ENCODE measurements around the gene GRIK2.

DNA sequence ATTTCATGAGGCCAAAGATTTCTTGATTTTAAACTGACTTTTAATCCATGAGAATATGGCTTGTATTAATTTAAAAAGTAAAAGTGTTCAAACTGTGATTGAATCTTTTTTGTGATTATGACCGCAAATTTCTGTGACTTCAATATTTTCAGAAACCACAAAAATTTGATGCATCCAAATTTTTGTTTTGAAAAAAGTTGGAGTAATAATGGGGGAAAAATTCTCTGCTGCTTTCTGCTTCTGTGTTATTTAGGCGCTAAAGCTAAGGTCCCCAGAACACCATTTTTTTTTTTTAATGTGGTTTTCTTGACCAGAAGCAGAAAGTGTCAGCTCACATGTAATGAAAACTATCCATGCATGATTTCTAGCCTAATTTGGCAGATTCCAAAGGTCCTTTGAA, 65.3 kb downstream of the GRIK2 start:
- TF ChIP-seq, protein P1, sequence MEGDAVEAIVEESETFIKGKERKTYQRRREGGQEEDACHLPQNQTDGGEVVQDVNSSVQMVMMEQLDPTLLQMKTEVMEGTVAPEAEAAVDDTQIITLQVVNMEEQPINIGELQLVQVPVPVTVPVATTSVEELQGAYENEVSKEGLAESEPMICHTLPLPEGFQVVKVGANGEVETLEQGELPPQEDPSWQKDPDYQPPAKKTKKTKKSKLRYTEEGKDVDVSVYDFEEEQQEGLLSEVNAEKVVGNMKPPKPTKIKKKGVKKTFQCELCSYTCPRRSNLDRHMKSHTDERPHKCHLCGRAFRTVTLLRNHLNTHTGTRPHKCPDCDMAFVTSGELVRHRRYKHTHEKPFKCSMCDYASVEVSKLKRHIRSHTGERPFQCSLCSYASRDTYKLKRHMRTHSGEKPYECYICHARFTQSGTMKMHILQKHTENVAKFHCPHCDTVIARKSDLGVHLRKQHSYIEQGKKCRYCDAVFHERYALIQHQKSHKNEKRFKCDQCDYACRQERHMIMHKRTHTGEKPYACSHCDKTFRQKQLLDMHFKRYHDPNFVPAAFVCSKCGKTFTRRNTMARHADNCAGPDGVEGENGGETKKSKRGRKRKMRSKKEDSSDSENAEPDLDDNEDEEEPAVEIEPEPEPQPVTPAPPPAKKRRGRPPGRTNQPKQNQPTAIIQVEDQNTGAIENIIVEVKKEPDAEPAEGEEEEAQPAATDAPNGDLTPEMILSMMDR (IDR thresholded peaks at IDR 0.05), result no peak
- TF ChIP-seq POLR2AphosphoS5 (IDR thresholded peaks at IDR 0.05; ENCODE audit: low read depth, low read length), result no peak
- TF ChIP-seq, protein P2, sequence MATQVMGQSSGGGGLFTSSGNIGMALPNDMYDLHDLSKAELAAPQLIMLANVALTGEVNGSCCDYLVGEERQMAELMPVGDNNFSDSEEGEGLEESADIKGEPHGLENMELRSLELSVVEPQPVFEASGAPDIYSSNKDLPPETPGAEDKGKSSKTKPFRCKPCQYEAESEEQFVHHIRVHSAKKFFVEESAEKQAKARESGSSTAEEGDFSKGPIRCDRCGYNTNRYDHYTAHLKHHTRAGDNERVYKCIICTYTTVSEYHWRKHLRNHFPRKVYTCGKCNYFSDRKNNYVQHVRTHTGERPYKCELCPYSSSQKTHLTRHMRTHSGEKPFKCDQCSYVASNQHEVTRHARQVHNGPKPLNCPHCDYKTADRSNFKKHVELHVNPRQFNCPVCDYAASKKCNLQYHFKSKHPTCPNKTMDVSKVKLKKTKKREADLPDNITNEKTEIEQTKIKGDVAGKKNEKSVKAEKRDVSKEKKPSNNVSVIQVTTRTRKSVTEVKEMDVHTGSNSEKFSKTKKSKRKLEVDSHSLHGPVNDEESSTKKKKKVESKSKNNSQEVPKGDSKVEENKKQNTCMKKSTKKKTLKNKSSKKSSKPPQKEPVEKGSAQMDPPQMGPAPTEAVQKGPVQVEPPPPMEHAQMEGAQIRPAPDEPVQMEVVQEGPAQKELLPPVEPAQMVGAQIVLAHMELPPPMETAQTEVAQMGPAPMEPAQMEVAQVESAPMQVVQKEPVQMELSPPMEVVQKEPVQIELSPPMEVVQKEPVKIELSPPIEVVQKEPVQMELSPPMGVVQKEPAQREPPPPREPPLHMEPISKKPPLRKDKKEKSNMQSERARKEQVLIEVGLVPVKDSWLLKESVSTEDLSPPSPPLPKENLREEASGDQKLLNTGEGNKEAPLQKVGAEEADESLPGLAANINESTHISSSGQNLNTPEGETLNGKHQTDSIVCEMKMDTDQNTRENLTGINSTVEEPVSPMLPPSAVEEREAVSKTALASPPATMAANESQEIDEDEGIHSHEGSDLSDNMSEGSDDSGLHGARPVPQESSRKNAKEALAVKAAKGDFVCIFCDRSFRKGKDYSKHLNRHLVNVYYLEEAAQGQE (IDR thresholded peaks at IDR 0.05; ENCODE audit: insufficient read depth in 1 of 2, low read depth in 2 of 2, low read length in 1 of 2), result no peak
